H9 (cell line): ENCODE measurements around the gene NFIL3. TPM values are rescaled to one million over a fixed set of nuclear protein-coding genes. Genes with fewer than 3 reads are reported as not detected.

Experiments
- DNase-seq: peaks from one replicate; pipeline ENCODE4 v3.0.0-alpha.2; 2017
- H2AFZ ChIP-seq: one replicate; pipeline ENCODE4 v1.6.1; 2013; ENCODE audit warnings: mild to moderate bottlenecking, low read length, control low read depth, moderate library complexity
- H2AK5ac ChIP-seq: 2 replicates; pipeline ENCODE4 v1.6.1; 2013; ENCODE audit warnings: low read length, control low read depth, mixed read lengths; ENCODE audit not compliant: insufficient read length
- H2BK120ac ChIP-seq: one replicate; pipeline ENCODE4 v1.6.1; 2013; ENCODE audit warnings: low read depth, mild to moderate bottlenecking, low read length, control low read depth, inconsistent platforms; ENCODE audit not compliant: poor library complexity, severe bottlenecking
- H2BK12ac ChIP-seq: 2 replicates; pipeline ENCODE4 v1.6.1; 2013; ENCODE audit warnings: low read length, control low read depth, mixed read lengths, low read depth; ENCODE audit not compliant: insufficient read length
- H2BK15ac ChIP-seq: 2 replicates; pipeline ENCODE4 v1.6.1; 2013; ENCODE audit warnings: low read depth, low read length, control low read depth
- H2BK20ac ChIP-seq: one replicate; pipeline ENCODE4 v1.6.1; 2013; ENCODE audit warnings: low read depth, mild to moderate bottlenecking, low read length, control low read depth, inconsistent platforms; ENCODE audit not compliant: poor library complexity, severe bottlenecking
- H2BK5ac ChIP-seq: 2 replicates; pipeline ENCODE4 v1.6.1; 2013; ENCODE audit warnings: low read length, control low read depth, mixed read lengths; ENCODE audit not compliant: insufficient read length
- H3K14ac ChIP-seq: 2 replicates; pipeline ENCODE4 v1.6.1; 2013; ENCODE audit warnings: low read length, control low read depth; ENCODE audit not compliant: insufficient read depth
- H3K18ac ChIP-seq: 2 replicates; pipeline ENCODE4 v1.6.1; 2013; ENCODE audit warnings: low read depth, mild to moderate bottlenecking, mixed read lengths, low read length, control low read depth; ENCODE audit not compliant: insufficient read length
- H3K23ac ChIP-seq: 2 replicates; pipeline ENCODE4 v1.6.1; 2013; ENCODE audit warnings: low read length, control low read depth, mixed read lengths, low read depth; ENCODE audit not compliant: insufficient read length
- H3K23me2 ChIP-seq: 2 replicates; pipeline ENCODE4 v1.6.1; 2013; ENCODE audit warnings: low read depth, mild to moderate bottlenecking, mixed read lengths, low read length, control low read depth; ENCODE audit not compliant: insufficient read length, poor library complexity, severe bottlenecking
- H3K27ac ChIP-seq: 2 replicates; pipeline ENCODE4 v1.5.1; 2013; ENCODE audit warnings: low read length, control low read depth, mixed read lengths, low read depth; ENCODE audit not compliant: insufficient read length
- H3K27me3 ChIP-seq: 2 replicates; pipeline ENCODE4 v1.6.1; 2013; ENCODE audit warnings: low read length, control low read depth, inconsistent platforms; ENCODE audit not compliant: insufficient read depth
- H3K4ac ChIP-seq: 2 replicates; pipeline ENCODE4 v1.6.1; 2013; ENCODE audit warnings: low read depth, mild to moderate bottlenecking, control low read depth, inconsistent platforms, low read length, moderate library complexity
- H3K4me1 ChIP-seq: 2 replicates; pipeline ENCODE4 v1.6.1; 2013; ENCODE audit warnings: low read length, control low read depth, inconsistent platforms; ENCODE audit not compliant: insufficient read depth
- H3K4me2 ChIP-seq: 2 replicates; pipeline ENCODE4 v1.6.1; 2013; ENCODE audit warnings: low read length, control low read depth, mixed read lengths; ENCODE audit not compliant: insufficient read length, insufficient read depth
- H3K56ac ChIP-seq: 2 replicates; pipeline ENCODE4 v1.6.1; 2013; ENCODE audit warnings: low read depth, mild to moderate bottlenecking, mixed read lengths, low read length, control low read depth; ENCODE audit not compliant: insufficient read length
- H3K79me1 ChIP-seq: 2 replicates; pipeline ENCODE4 v1.6.1; 2013; ENCODE audit warnings: low read depth, mild to moderate bottlenecking, moderate library complexity, low read length, control low read depth, inconsistent platforms; ENCODE audit not compliant: insufficient read depth, poor library complexity, severe bottlenecking
- H3K79me2 ChIP-seq: 2 replicates; pipeline ENCODE4 v1.6.1; 2013; ENCODE audit warnings: low read length, control low read depth, inconsistent platforms; ENCODE audit not compliant: insufficient read depth
- H3K9ac ChIP-seq: 2 replicates; pipeline ENCODE4 v1.6.1; 2013; ENCODE audit warnings: low read length, control low read depth, mixed read lengths; ENCODE audit not compliant: insufficient read length; ENCODE audit errors: extremely low read depth
- H3K9me3 ChIP-seq: one replicate; pipeline ENCODE4 v1.6.1; 2013; ENCODE audit warnings: low read depth, low read length, inconsistent platforms; ENCODE audit not compliant: control insufficient read depth
- H3T11ph ChIP-seq: one replicate; pipeline ENCODE4 v1.6.1; 2013; ENCODE audit warnings: mild to moderate bottlenecking, low read length, control low read depth, inconsistent platforms
- H4K20me1 ChIP-seq: one replicate; pipeline ENCODE4 v1.6.1; 2013; ENCODE audit not compliant: control insufficient read depth, insufficient read length, insufficient read depth
- H4K5ac ChIP-seq: 2 replicates; pipeline ENCODE4 v1.6.1; 2013; ENCODE audit warnings: low read depth, mild to moderate bottlenecking, mixed read lengths, low read length, control low read depth; ENCODE audit not compliant: insufficient read length
- H4K8ac ChIP-seq: replicated peaks from 2 replicates; pipeline ENCODE4 v1.6.1; 2013; ENCODE audit warnings: low read length, control low read depth, mixed read lengths, low read depth; ENCODE audit not compliant: insufficient read length
- H4K91ac ChIP-seq: 2 replicates; pipeline ENCODE4 v1.6.1; 2013; ENCODE audit warnings: low read depth, mild to moderate bottlenecking, moderate library complexity, mixed read lengths, low read length, control low read depth; ENCODE audit not compliant: insufficient read length
- H3K27ac Mint-ChIP-seq, 3 experiments: 2 replicates in 2 of 3; 3 replicates in 1 of 3; pipeline ENCODE4 v1.8.0; 2020 to 2021; ENCODE audit warnings: mixed read lengths in 3 of 3, mild to moderate bottlenecking in 1 of 3, moderate library complexity in 1 of 3
- H3K27me3 Mint-ChIP-seq: 2 replicates; pipeline ENCODE4 v1.8.0; 2021; ENCODE audit warnings: low read depth, mild to moderate bottlenecking, moderate library complexity, mixed read lengths
- H3K36me3 Mint-ChIP-seq, 3 experiments: 2 replicates in 2 of 3; 3 replicates in 1 of 3; pipeline ENCODE4 v1.8.0; 2020 to 2021; ENCODE audit warnings: low read depth in 3 of 3, mixed read lengths in 3 of 3; ENCODE audit not compliant: insufficient read depth in 1 of 3
- H3K4me1 Mint-ChIP-seq, 2 experiments: 2 replicates each; pipeline ENCODE4 v1.8.0; 2020; ENCODE audit warnings: mixed read lengths in 2 of 2
- H3K4me3 Mint-ChIP-seq, 2 experiments: 2 replicates in 1 of 2; 3 replicates in 1 of 2; pipeline ENCODE4 v1.8.0; 2020 to 2021; ENCODE audit warnings: mild to moderate bottlenecking in 2 of 2, mixed read lengths in 2 of 2, moderate library complexity in 1 of 2
- H3K9me3 Mint-ChIP-seq, 2 experiments: 2 replicates in 1 of 2; 3 replicates in 1 of 2; pipeline ENCODE4 v1.8.0; 2020; ENCODE audit warnings: mild to moderate bottlenecking in 2 of 2, mixed read lengths in 2 of 2, moderate library complexity in 1 of 2
- CTCF ChIP-seq: fragments of 200-600 bp; sonication (generic); conservative IDR thresholded peaks from 3 replicates; pipeline ENCODE4 v1.8.0; 2021; ENCODE audit warnings: antibody characterized with exemption, mild to moderate bottlenecking
- WGBS: extraction: QIAGEN DNeasy Blood & Tissue Kit; methylation state at CpG from one replicate; pipeline ENCODE4 v1.1.7; 2013; ENCODE audit warnings: missing lambda C conversion rate, low lambda C conversion rate, mixed read lengths; ENCODE audit not compliant: insufficient read length; ENCODE audit errors: extremely low coverage; 5-methylcytosine and 5-hydroxymethylcytosine counted together
- total RNA-seq: library from RNA; stranded (reverse); gene quantifications from 2 replicates; pipeline ENCODE4 v1.2.1, GENCODE V29; 2021

Gene NFIL3
- total RNA-seq, 1 experiment from 2014 or later, result 8.4 TPM

- Histone ChIP-seq H3K56ac (no peak overlapping the region), H3K4me1 (no peaks in the 10 kb centered on the region), H4K8ac (no peak overlapping the region), H3K4me2 (peak overlapping the region; percentile 75), H2AFZ (no peak overlapping the region), H3T11ph (no peak overlapping the region), H2BK12ac (no peak overlapping the region), H2BK120ac (no peak overlapping the region), H3K9ac (no peak overlapping the region), H2BK20ac (no peak overlapping the region), H3K18ac (no peak overlapping the region), H3K23ac (no peak overlapping the region), H3K4ac (no peak overlapping the region), H3K14ac (no peak overlapping the region), H3K23me2 (peaks cover 19% of the 10 kb centered on the region), H3K79me2 (no peaks in the 10 kb centered on the region), H3K79me1 (no peaks in the 10 kb centered on the region), H4K5ac (no peak overlapping the region), H3K9me3 (no peaks in the 10 kb centered on the region), H2BK15ac (no peak overlapping the region), H4K91ac (no peak overlapping the region), H3K27ac (no peak overlapping the region), H2BK5ac (no peak overlapping the region), H2AK5ac (no peak overlapping the region), H4K20me1 (no peaks in the 10 kb centered on the region), H3K27me3 (peaks cover 28% of the 10 kb centered on the region; the same call in 1 of the 2 replicates)
- no CpG with 5 or more reads among the region's 67 CpGs for WGBS
- H3K4me3 Mint-ChIP-seq, result peak overlapping the region; percentile 67 to 84
- H3K9me3 Mint-ChIP-seq, result peaks cover 0 to 4% of the 10 kb centered on the region in 2 experiments; a peak in 2 of 5 replicates
- peak; percentile 58 for DNase-seq
- peaks cover 63% of the 10 kb centered on the region for H3K27me3 Mint-ChIP-seq
- H3K36me3 Mint-ChIP-seq, result no peaks in the 10 kb centered on the region; a peak in 1 of 7 replicates
- no peak overlapping the region for H3K27ac Mint-ChIP-seq
- H3K4me1 Mint-ChIP-seq, result peaks cover 28 to 33% of the 10 kb centered on the region in 2 experiments
- TF ChIP-seq CTCF, result no peak
Observed at GRCh38 chr9:91424403-91425176, 958 bp upstream of the NFIL3 start.
